ENCODE data around the gene MYO1C.
A peak's percentile ranks its signal among the peaks of the same experiment; 100 is the strongest.

The MYO1C gene

GRCh38 chr17:1496869-1497268 is 4.4 kb upstream of the MYO1C start:
- Mint-ChIP-seq H3K4me3 (no peak overlapping the region), H3K4me1 (ENCODE audit: low read depth) (peaks cover 2% of the 10 kb centered on the region), H3K27me3 (ENCODE audit: low read depth) (no peaks in the 10 kb centered on the region), H3K27ac (no peak overlapping the region), H3K9me3 (no peaks in the 10 kb centered on the region), H3K36me3 (ENCODE audit: low read depth) (peaks cover 1% of the 10 kb centered on the region)

GRCh38 chr17:1495265-1495989 is 2.9 kb upstream of the MYO1C start:
- Mint-ChIP-seq H3K27me3 (ENCODE audit: low read depth) (no peaks in the 10 kb centered on the region), H3K4me1 (ENCODE audit: low read depth) (peaks cover 5% of the 10 kb centered on the region), H3K4me3 (no peak overlapping the region), H3K36me3 (ENCODE audit: low read depth) (peaks cover 1% of the 10 kb centered on the region), H3K27ac (no peak overlapping the region), H3K9me3 (no peaks in the 10 kb centered on the region)

GRCh38 chr17:1494736-1495253 is 2.3 kb upstream of the MYO1C start:
- Mint-ChIP-seq H3K27me3 (ENCODE audit: low read depth) (no peaks in the 10 kb centered on the region), H3K36me3 (ENCODE audit: low read depth) (peaks cover 1% of the 10 kb centered on the region), H3K27ac (no peak overlapping the region), H3K4me1 (ENCODE audit: low read depth) (peaks cover 7% of the 10 kb centered on the region), H3K4me3 (no peak overlapping the region), H3K9me3 (no peaks in the 10 kb centered on the region)

DNA sequence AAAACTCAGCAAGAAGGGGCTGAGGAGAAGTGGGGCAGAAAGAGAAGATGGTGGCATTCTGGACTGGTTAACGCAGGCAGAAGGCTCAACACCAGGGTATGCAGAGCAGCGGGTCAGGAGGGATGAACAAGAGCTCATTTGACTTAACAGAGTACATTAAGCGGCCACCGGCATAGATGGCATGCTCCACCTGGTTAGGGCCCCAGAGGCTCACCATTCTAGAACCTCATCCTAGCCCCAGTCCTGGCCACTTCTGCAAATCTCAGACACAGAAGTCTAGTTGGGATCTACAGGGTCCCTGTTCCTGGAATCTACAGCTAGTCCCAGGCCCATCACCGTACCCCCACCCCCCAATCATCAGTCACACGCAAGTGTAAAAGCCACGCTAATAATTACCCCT is 1.7 kb upstream of the MYO1C start:
- no peak overlapping the region for H3K27ac Mint-ChIP-seq
- H3K4me1 Mint-ChIP-seq (ENCODE audit: low read depth), result peaks cover 7% of the 10 kb centered on the region
- no peaks in the 10 kb centered on the region for H3K27me3 Mint-ChIP-seq (ENCODE audit: low read depth)
- peak overlapping the region; percentile 4 for H3K4me3 Mint-ChIP-seq
- H3K9me3 Mint-ChIP-seq, result no peaks in the 10 kb centered on the region
- peaks cover 1% of the 10 kb centered on the region for H3K36me3 Mint-ChIP-seq (ENCODE audit: low read depth)

- no peaks in the 10 kb centered on the region for H3K9me3 Mint-ChIP-seq
- no peaks in the 10 kb centered on the region for H3K27me3 Mint-ChIP-seq (ENCODE audit: low read depth)
- H3K4me1 Mint-ChIP-seq (ENCODE audit: low read depth), result peaks cover 11% of the 10 kb centered on the region
- H3K27ac Mint-ChIP-seq, result peak overlapping the region; percentile 26
- peak overlapping the region; percentile 46 for H3K4me3 Mint-ChIP-seq
- no peaks in the 10 kb centered on the region for H3K36me3 Mint-ChIP-seq (ENCODE audit: low read depth)
These were observed 950 bp upstream of the MYO1C start for GRCh38 chr17:1493291-1493980.

DNA sequence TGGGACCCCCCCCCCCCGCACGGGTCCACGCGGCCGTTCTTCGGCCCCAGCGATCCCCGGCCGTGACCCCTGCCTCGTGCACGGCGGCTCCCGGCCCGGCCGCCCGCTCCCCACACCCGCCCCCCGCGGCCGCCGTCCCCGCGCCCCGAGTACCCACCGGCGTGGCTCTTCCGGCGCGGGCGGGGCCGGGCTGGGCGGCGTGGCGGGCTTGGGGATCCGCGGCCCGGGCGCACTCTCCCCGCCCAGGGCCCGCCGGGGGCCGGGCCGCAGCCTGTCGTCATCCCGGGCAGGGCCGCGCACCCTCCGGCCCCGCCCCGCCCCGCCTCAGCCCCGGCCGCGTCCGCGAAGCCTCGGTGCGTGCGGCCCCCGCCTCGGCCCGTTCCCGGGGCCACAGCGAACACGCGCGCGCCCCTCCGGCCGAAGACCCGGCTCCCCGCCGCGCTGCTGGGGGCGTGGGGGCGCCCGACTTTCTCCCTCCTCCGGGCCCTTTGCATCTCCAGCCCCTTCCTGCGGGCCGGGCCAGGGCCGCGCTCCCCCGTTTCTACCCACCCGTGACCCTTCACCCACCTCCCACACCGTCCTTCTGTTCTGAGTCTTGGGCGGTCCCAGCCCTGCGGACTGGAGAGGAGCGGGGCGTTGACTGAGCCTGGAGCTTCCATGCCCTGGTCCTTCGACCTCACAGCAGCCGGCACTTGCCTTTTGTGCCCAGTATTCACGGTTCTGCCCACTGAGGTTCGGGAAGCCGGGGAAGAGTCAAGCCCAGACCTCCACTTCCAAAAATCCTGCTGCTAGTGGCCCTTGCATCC is 840 bp downstream of the MYO1C start:
- peak overlapping the region; percentile 71 for H3K27ac Mint-ChIP-seq
- H3K27me3 Mint-ChIP-seq (ENCODE audit: low read depth), result no peaks in the 10 kb centered on the region
- peaks cover 1% of the 10 kb centered on the region for H3K36me3 Mint-ChIP-seq (ENCODE audit: low read depth)
- H3K4me1 Mint-ChIP-seq (ENCODE audit: low read depth), result peaks cover 16% of the 10 kb centered on the region
- peak overlapping the region; percentile 78 for H3K4me3 Mint-ChIP-seq
- no peaks in the 10 kb centered on the region for H3K9me3 Mint-ChIP-seq

- Mint-ChIP-seq H3K4me3 (peak overlapping the region; percentile 86), H3K4me1 (ENCODE audit: low read depth) (peaks cover 16% of the 10 kb centered on the region), H3K27ac (peak overlapping the region; percentile 23)
These were observed 1.6 kb downstream of the MYO1C start for GRCh38 chr17:1490643-1491442.

GRCh38 chr17:1488826-1489270 is 3.6 kb downstream of the MYO1C start:
- peak overlapping the region; percentile 68 for H3K4me3 Mint-ChIP-seq

More at GRCh38 chr17:1490643-1491442, 1.6 kb downstream of the MYO1C start:
- Mint-ChIP-seq H3K36me3 (ENCODE audit: low read depth) (peaks cover 1% of the 10 kb centered on the region), H3K9me3 (no peaks in the 10 kb centered on the region), H3K27me3 (ENCODE audit: low read depth) (no peaks in the 10 kb centered on the region)

DNA sequence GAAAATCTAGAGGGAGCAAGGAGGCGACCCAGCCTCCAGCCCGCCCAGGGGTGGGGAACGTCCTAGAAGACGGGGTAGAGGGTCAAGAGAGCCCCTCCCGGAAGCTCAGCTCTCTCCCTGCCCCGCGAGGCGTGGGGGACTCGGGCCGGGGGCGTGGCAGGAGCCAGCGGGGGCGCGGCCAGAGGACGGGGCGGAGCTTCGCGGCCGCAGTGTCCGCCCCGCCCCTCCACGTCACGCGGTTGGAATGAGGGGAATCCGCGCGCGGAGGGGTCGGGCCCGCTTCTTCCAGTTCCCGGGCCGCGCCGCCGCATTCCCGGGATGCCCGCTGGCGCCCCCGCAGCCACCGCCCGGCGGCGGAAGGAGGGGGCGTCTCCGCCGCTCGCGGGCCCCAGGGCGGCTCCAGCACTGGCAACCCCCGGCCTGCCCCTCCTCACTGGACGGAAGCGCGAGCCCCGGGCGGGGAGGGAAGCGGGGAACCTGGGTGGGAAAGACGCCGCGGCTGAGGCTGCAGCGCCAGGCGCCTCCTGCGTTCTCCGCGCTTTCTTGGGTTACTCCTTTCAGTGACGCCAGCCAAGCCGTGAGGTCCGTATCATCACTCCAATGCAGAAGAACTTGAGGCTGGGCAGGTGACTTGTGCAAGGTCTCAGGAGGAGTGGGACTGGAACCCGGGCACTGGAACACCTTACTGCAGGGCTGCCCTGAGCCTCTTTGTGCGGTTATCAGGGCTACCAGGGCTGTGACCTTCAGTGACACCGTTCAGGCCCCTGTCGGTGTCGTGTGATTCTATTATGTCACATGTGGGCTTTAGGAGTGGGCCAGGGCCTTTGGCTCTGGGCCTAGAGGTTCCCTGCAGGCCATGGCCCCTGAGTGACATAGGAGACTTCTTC is 4.3 kb downstream of the MYO1C start:
- Mint-ChIP-seq H3K36me3 (ENCODE audit: low read depth) (peaks cover 1% of the 10 kb centered on the region), H3K4me1 (ENCODE audit: low read depth) (peaks cover 16% of the 10 kb centered on the region), H3K27ac (peak overlapping the region; percentile 70)

More at GRCh38 chr17:1488826-1489270, 3.6 kb downstream of the MYO1C start:
- peaks cover 1% of the 10 kb centered on the region for H3K36me3 Mint-ChIP-seq (ENCODE audit: low read depth)
- H3K27ac Mint-ChIP-seq, result no peak overlapping the region
- no peaks in the 10 kb centered on the region for H3K9me3 Mint-ChIP-seq
- peaks cover 18% of the 10 kb centered on the region for H3K4me1 Mint-ChIP-seq (ENCODE audit: low read depth)
- no peaks in the 10 kb centered on the region for H3K27me3 Mint-ChIP-seq (ENCODE audit: low read depth)

GRCh38 chr17:1486802-1487695 is 5.4 kb downstream of the MYO1C start:
- Mint-ChIP-seq H3K4me3 (peak overlapping the region; percentile 86), H3K27ac (peak overlapping the region; percentile 89), H3K36me3 (ENCODE audit: low read depth) (peaks cover 1% of the 10 kb centered on the region), H3K27me3 (ENCODE audit: low read depth) (no peaks in the 10 kb centered on the region), H3K4me1 (ENCODE audit: low read depth) (peaks cover 16% of the 10 kb centered on the region), H3K9me3 (no peaks in the 10 kb centered on the region)

More for the DNA sequence above, 4.3 kb downstream of the MYO1C start:
- peak overlapping the region; percentile 86 for H3K4me3 Mint-ChIP-seq
- H3K9me3 Mint-ChIP-seq, result no peaks in the 10 kb centered on the region
- H3K27me3 Mint-ChIP-seq (ENCODE audit: low read depth), result no peaks in the 10 kb centered on the region

- H3K4me3 Mint-ChIP-seq, result peak overlapping the region; percentile 78
- H3K36me3 Mint-ChIP-seq (ENCODE audit: low read depth), result peaks cover 9% of the 10 kb centered on the region
- peaks cover 14% of the 10 kb centered on the region for H3K4me1 Mint-ChIP-seq (ENCODE audit: low read depth)
- H3K27ac Mint-ChIP-seq, result no peak overlapping the region
- H3K27me3 Mint-ChIP-seq (ENCODE audit: low read depth), result no peaks in the 10 kb centered on the region
- no peaks in the 10 kb centered on the region for H3K9me3 Mint-ChIP-seq
These were observed 6.8 kb downstream of the MYO1C start for GRCh38 chr17:1485423-1486376.
